Stimulated activated CD4-positive, alpha-beta T cell treated with anti-CD3 and anti-CD28 coated beads, Interleukin-1b, Interleukin-23, amount 100 ng/mL, for 4 hours (primary cell): ENCODE results near the gene IFNAR2.
"Not testable (repeated sequence)": the region's sequence is repeated elsewhere in the genome, so short reads cannot be mapped to it uniquely, and the experiment has no call there.

ENCODE experiments used
- DNase-seq, 2 donors: peaks; one replicate each; pipeline ENCODE4 v3.0.0-alpha.2; 2020; ENCODE audit warnings: low read depth in 2 of 2

Gene IFNAR2

DNA sequence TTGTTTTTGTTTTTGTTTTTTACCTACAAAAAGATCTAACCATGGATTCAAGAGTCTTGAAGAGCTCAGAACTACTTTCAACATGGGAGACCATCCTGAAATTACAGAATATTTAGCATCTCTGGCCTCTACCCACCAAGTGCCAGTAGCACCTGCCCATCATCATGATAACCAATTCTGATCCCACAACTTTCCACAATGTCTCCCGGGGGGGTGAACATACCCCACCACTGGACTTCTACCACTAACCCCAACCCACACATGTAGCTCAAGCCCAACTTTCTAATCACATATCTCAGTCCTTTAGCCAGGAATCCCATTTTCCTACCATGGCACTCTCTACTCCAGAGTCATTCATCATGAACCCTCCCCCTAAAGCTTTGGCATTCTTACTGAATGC, 15.7 kb upstream of the IFNAR2 start:
- DNase-seq: no peak

DNA sequence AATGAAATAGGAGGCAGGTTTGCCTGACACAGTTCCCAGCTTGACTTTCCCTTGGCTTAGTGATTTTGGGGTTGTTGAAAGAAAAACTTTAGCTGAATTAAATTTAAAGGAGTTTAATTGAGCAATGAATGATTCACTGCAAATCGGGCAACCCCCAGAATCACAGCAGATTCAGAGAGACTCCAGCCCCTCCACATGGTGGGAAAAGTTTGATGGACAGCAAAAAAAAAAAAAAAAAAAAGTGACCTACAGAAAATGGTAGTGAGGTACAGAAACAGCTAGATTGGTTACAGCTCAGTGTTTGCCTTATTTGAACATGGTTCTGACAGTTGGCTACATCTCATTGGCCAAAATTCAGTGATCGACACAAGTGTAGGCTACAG, 12.6 kb upstream of the IFNAR2 start:
- no peak for DNase-seq

DNA sequence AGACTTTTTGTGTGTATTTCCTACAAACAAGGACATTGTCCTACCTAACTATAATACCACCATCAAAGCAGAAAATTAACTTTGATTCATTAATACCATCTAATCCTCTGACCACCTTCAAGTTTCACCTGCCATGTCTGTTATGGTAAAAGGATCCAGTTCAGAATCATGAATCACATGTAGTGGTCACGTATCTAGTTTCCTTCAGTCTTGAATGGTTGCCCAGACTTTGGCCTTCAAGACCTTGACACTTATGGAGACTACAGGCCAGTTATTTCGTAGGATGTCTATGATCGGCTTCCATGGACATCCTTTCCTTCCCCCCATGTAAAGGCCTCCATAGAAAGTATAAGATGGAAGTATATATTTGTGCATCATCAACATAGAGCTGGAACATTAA, 10.4 kb upstream of the IFNAR2 start:
- DNase-seq: no peak

DNA sequence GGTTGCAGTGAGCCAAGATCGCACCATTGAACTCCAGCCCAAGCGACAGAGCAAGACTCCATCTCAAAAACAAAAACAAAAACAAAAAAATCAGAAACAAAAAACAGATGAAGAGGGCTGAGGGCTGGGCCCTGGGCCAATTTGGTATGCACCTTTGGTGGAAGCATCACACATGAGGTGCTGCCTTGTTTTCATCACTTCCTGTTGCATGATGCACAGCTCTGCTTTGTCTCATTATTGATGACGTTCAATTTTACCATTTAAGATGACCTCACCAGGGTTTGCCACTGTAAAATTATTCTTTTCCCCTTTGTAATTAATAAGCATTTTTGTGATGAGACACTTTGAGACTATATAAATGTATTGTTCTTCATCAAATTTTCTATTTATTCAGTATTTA, 9.8 kb upstream of the IFNAR2 start:
- DNase-seq: no peak

DNA sequence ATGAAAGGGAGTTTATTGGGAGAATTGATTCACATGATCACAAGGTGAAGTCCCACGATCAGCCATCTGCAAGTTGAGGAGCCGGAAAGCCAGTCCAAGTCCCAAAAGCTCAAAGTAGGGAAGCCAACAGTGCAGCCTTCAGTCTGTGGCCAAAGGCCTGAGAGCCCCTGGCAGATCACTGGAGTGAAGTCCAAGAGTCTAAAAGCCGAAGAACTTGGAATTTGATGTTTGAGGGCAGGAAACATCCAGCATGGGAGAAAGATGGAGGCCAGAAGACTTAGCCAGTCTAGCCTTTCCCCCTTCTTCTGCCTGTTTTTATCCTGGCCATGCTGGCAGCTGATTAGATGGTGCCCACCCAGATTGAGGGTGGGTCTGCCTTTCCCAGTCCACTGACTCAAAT, 4.4 kb upstream of the IFNAR2 start:
- not testable (repeated sequence) for DNase-seq

DNA sequence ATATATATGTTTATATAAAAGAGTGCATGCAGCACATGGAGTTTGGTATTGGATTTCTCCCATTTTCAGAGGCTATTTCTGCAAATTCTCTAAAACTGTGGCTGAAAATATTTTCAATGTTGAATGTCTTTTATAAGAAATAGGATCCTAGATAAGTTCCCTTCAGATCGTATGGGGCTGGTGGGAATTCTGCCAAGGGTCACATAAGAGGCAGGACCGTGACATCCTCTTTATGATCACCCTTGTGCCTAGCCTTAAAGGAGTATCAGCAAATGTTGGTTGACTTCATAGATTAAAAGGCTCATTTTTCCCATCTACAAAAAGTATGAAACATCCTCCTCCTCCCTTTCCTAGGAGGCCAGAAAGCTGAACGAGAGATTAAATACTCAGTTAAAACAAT, 1.3 kb upstream of the IFNAR2 start:
- DNase-seq: no peak

DNA sequence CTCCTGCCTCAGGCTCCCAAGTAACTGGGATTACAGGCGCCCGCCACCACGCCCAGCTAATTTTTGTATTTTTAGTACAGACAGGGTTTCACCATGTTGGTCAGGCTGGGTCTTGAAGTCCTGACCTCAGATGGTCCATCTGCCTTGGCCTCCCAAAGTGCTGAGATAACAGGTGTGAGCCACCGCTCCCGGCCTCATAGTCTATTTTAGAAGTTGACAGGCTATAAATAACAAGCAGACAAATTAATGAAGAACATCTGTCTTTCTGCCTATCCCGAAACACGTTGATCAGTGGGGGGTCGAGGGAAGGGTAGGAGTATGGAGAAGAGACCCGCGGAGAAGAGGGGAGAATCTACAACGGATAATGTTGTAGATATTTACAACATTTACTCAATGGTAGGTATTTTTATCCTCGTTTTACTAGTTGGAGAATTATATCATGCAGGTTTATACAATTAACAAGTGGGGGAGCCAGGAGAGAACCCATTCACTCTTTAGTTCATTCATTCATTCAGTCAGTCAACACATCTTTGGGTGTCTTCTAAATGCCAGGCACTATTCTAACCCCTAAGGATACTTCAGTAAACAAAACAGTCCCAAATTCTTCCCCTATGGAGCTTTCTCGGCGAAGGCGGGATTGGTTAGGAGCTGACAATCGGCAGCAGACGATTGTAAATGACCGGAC, 497 bp upstream of the IFNAR2 start:
- DNase-seq: no peak

DNA sequence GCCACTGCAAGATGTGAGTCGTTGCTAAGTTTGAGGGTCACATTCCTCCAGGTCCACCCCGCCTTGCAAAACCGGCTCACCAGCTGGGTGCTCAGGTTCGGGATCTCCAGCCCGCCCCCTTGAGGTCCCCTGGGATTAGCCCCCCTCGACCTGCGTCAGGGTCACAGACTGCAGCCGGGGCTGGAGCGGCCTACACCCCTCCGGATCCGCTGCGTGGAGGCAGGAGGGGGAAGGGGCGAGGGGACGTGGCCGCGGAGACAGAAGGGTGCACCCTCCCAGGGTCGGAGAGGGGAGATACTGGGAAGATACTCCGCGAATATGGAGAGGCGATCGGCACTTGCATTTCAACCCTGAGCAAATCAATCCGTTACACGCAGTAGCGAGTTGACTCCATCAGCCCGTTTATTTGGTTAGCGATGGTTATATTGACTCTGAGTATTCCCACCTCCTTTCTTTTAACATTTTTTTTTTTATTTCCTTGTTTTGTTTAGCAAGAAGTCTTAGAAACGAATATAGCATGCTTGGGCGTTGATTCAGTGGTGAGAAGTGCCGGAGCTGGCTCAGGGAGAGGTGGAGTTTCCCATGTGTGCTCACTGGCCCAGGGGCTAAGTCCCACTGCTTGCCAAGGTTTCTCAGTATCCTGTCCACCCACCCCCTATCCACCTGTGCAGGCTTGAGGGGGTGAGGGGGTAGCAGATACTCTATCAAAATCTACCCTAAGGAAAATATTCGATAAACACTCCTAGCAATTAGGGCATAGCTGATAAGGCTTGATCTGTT, 997 bp downstream of the IFNAR2 start:
- no peak for DNase-seq

DNA sequence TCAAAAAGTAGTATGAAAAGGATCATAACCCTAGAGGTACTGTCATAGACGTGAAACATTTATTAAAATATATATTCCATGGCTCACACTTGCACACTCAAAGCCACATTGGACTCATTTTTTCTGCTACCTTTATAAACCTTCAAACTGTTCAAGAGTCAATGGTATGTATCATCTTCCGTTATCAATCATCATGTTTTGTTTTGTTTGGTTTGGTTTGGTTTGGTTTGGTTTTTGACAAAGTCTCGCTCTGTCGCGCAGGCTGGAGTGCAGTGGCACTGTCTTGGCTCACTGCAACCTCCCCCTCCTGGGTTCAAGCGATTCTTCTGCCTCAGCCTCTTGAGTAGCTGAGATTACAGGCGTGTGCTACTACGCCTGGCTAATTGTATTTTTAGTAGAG, 1.8 kb downstream of the IFNAR2 start:
- peak; percentile 15 to 27 for DNase-seq

DNA sequence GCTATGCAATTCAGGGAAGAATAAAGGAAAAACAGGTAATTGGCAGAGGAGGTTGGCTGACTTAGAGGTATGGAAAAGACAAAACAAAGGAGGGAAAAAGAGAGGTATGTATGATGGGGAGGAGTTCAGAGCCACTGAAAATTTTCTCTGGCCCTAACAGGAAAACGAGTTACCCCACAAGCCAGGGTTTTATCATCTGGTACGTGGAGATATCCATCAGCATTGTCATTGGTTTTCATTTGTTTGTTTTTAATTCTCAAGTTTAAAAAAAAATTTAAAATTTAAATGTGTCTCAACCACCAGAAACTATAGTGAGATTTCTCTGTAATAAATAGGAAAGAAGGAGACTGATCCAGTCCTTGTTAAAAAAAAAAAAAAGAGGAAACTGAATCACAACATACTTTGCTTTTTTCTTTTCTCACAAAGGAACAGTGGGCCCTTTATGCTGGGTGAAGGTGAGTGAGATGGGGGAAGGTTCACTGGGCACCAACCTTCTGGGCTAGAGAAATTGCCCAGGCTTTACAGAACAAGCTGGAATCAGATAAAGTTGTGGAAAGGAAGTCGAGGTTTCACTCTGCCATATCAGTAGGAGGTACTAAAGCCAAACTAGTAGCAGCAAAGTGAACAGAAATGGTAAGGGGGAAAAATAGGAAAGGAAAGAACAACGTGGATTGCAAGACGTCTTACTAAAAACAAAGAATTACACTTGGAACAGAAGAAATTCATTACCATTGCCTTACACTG, 2.7 kb downstream of the IFNAR2 start:
- DNase-seq: no peak

DNA sequence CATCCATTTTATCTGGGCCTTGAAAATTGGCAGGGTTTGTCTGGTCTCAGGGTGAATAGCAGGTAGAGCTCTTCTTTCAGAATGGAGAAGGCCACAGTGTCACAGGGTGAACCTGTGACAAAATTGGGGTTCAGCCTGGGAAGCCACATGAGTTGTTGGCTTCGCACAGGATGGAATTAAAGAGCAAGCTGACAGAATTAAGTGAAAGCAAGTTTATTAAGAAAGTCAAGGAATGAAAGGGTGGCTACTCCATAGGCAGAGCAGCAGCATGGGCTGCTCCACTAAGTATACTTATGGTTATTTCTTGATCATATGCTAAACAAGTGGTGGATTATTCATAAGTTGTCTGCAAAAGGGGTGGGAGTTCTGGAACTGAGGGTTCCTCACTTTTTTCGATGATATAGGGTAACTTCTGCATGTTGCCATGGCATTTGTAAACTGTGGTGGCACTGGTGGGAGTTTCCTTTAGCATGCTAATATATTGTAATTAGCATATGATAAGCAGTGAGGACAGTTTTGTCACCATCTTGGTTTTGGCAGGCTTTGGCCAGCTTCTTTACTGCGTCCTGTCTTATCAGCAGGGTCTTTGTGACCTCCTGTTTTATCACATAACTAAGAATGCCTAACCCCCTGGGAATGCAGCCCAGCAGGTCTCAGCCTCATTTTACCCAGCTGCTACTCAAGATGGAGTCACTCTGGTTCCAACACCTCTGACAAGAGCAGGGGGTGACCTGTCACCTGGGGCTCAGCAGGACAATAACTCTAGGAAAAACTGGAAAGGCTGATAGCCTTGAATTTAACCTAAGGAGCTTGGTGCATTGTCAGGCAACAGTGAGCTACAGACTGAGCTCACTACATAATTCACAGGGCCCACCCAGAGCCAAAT, 5.1 kb downstream of the IFNAR2 start:
- no peak for DNase-seq

DNA sequence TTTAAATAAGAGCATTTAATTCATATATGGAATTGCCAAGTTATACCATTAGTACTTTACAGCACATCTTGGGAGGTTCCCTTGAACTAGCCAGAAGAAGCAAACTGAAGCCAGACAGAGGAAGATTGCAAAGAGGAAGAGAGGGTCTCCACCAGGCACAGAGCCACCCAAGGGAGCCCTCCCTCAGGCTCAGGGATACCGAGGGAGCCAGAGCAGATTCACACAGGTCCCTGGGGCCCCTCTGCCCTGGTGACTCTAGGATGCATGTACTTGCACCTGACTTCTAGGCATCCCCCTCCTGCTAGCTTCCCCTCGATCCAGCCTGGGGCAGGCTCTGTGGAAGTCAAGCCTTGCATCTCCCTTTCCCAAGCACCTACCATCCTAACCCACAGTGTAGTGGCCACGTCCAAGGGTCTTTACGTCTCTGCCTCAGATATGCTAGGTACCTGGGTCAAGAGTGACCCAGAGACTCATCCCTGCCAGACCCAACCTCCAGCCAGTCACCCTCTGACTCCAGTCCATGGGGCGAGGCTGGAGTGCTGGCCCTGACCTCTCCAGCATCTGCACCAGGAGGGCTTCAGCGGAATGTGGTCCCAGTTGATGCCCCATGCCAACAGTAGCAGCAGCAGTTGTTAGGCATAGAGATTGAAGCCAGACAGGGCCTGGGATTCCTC, 6.4 kb downstream of the IFNAR2 start:
- no peak for DNase-seq

DNA sequence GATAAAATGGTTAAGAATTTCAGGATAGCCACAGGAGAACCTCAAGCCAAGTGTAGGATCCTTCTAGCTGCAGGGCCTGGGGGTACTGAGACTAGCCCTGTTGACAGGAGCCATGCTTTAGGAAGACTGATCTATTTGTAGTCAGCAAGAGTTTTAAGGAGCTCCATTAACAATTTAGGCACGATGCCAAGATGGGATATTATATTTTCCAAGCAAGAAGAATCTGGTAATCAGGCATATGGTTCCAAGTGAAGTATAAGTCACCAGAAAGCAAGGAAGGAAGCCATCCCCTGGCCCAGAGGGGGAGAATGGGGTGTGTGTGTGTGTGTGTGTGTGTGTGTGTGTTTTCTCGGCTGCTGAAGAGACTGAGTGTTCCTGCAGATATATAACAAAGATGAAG, 7.0 kb downstream of the IFNAR2 start:
- DNase-seq: no peak

DNA sequence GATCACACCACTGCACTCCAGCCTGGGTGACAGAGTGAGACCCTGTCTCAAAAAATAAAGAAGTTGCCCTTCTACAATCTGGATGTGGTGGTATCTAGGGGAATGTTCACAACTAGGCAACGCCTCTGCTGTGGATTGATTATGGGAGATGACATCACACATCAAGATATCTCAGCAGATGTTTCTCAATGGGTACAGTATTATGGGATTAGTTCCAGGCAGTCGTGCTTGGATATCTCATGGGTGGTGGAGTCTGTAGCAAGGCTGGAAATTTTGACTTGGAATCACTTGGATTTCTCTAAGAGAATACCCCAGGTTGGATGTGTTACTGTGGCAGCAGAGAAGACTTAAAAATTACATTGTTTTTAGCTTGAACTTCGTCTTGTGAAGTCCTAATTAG, 7.7 kb downstream of the IFNAR2 start:
- no peak for DNase-seq

DNA sequence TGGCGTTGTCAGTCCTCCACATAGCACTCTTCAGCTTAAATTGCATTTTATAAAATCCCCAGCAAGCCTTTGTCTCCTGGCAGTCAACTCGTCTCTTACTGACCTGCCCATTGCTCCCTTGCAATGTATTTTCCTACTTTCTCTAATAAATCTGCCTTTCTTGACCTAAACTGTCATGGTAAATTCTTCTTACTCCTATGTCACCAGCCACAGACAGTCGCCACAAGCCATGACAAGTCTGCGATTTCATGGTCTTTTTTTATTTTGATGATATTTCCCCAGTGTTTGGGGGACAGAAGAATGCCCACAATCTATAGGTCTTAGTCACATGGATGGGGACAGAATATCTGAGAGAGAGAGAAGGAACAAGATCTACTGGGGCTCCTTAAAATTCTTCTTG, 8.4 kb downstream of the IFNAR2 start:
- no peak for DNase-seq

DNA sequence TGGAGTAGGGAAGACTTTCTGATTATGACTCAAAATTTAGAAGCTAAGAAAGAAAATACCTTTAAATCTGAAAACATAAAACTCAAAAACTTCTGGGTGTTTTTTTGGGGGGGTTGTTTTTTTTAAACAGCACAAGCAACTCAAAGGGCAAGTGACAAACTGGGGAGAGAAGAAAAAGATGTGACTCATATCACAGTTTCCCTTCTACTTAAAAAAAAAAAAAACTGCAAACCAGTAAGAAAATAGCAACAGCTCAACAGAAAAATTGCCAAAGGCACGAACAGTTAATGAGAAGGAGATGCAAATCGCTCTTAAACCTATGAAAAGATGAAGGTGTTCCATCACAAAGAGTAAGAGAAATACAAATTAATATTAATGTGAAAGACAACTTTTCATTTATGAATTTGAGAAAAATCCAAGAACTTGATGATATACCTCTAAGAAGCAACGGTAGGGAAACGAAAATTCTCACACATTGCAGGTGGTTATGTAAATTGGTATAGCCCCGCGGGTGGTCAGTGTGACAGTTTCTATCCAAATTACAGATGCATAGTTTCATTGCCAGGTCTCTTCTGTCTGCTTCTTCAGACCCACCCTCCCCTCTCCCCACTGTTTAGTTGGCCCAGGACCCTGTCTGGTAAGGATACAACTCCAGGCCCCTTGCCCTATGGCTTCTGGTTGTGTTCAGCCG, 9.0 kb downstream of the IFNAR2 start:
- no peak for DNase-seq

DNA sequence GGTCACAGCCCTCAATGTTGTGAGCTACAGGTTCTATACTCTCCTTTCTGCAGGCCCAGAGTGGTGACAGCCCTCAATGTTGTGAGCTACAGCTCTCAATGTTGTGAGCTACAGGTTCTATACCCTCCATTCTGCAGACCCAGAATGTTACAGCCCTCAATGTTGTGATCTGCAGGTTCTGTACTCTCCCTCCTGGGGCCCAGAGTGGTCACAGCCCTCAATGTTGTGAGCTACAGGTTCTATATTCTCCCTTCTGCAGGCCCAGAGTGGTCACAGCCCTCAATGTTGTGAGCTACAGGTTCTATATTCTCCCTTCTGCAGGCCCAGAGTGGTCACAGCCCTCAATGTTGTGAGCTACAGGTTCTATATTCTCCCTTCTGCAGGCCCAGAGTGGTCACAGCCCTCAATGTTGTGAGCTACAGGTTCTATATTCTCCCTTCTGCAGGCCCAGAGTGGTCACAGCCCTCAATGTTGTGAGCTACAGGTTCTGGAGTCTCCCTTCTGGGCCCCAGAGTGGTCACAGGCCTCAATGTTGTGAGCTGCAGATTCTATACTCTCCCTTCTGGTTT, 9.9 kb downstream of the IFNAR2 start:
- not testable (repeated sequence) for DNase-seq

DNA sequence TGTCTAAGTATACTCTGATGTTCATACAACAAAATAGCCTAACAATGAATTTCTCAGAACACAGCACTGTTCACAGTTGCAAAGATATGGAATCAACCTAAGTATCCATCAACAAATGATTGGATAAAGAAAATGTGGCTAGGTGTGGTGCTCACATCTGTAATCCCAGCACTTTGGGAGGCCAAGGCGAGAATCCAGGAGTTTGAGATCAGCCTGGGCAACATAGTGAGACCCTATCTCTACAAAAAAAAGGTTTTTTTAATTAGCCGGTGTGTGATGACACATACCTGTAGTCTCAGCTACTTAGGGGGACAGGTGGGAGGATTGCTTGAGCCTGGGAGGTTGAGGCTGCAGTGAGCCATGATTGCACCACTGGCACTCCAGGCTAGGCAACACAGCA, 10.7 kb downstream of the IFNAR2 start:
- no peak for DNase-seq

DNA sequence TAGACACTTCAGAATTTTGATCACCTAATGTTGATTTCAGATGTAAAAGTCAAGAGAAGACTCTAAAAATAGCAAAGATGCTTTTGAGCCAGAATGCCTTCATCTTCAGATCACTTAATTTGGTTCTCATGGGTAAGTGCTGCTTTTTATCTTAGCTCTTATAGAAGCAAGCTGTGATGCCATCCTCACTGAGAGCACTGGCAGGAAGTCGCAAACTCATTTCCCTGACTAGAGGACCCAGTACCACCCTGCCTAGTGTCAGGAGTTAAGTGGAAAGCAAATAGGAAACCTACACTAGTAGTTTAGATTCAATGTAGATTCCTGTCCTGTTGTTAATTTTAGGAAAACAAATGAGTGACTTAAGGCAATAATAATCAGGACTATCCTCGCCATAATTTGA, 12.1 kb downstream of the IFNAR2 start:
- DNase-seq: no peak

DNA sequence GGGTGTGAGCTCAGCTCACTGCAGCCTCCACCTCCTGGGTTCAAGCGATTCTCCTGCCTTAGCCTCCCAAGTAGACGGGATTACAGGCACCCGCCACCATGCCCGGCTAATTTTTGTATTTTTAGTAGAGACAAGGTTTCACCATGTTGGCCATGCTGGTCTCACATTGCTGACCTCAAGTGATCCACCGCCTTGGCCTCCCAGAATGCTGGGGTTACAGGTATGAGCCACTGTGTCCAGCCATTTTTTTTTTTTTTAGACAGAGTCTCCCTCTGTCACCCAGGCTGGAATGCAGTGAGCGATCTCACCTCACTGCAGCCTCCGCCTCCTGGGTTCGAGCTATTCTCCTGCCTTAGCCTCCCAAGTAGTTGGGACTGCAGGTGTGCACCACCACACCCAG, 13.1 kb downstream of the IFNAR2 start:
- not testable (repeated sequence) for DNase-seq
